GM23338 (cell line): Measurements from ENCODE around the gene KLK15.

ENCODE experiments used
- CREB1 ChIP-seq: fragments of 250-450 bp; sonication (Bioruptor Pico); IDR thresholded peaks from 2 replicates; pipeline ENCODE4 v1.5.0; 2020; ENCODE audit warnings: low read depth, mild to moderate bottlenecking, moderate library complexity
- EZH2 ChIP-seq: fragments of 200-600 bp; sonication (generic); IDR thresholded peaks from one replicate; pipeline ENCODE4 v1.8.0; 2017; ENCODE audit warnings: antibody characterized with exemption, mild to moderate bottlenecking, low read depth; ENCODE audit not compliant: unreplicated experiment
- POLR2AphosphoS5 ChIP-seq: IDR thresholded peaks from 2 replicates; pipeline ENCODE4 v1.6.1; 2016; ENCODE audit warnings: antibody characterized with exemption, low read depth
- TF ChIP-seq, protein P1 (sequence below), 2 experiments: fragments of 200-600 bp in 1 of 2; sonication (generic) in 1 of 2; conservative IDR thresholded peaks; 2 replicates each; pipeline versions ENCODE4 v1.5.1 to v1.6.1; 2016 to 2017; ENCODE audit warnings: antibody characterized with exemption in 2 of 2, low read depth in 2 of 2, mild to moderate bottlenecking in 2 of 2, moderate library complexity in 1 of 2
- TF ChIP-seq, protein P2 (sequence below): IDR thresholded peaks from one replicate; pipeline ENCODE4 v1.6.1; 2018; ENCODE audit warnings: antibody characterized with exemption; ENCODE audit not compliant: unreplicated experiment

DNA sequence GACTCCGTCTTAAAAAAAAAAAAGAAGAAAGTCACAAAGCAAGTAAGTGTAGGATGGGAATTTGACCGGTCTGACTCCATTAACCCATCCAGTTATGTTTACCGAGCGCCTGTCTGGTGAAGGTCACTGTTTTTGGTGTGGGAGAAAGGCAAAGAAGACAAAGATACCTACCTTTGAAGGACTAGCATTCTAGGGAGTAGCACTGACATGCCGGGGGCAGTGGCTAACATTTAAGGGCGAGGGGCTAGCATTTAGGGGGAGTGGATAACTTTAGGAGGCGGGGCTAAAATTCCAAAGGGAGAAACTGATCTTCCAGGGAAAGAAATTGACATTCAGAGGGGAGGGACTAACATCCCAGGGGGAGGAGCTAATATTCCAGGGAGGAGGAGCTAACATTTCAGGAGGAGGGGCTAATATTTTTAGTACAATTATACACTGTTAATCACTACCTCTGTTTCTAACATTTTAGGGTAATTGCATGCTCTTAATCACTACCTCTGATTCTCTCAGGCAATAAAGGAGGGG, 54.4 kb downstream of the KLK15 start:
- TF ChIP-seq, protein P1, sequence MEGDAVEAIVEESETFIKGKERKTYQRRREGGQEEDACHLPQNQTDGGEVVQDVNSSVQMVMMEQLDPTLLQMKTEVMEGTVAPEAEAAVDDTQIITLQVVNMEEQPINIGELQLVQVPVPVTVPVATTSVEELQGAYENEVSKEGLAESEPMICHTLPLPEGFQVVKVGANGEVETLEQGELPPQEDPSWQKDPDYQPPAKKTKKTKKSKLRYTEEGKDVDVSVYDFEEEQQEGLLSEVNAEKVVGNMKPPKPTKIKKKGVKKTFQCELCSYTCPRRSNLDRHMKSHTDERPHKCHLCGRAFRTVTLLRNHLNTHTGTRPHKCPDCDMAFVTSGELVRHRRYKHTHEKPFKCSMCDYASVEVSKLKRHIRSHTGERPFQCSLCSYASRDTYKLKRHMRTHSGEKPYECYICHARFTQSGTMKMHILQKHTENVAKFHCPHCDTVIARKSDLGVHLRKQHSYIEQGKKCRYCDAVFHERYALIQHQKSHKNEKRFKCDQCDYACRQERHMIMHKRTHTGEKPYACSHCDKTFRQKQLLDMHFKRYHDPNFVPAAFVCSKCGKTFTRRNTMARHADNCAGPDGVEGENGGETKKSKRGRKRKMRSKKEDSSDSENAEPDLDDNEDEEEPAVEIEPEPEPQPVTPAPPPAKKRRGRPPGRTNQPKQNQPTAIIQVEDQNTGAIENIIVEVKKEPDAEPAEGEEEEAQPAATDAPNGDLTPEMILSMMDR (conservative IDR thresholded peaks at IDR 0.05; ENCODE audit: low read depth in 2 of 2): no peak
- TF ChIP-seq CREB1 (CRISPR knock-in tag) (no peak), EZH2 (no peak), POLR2AphosphoS5 (no peak)
- TF ChIP-seq, protein P2, sequence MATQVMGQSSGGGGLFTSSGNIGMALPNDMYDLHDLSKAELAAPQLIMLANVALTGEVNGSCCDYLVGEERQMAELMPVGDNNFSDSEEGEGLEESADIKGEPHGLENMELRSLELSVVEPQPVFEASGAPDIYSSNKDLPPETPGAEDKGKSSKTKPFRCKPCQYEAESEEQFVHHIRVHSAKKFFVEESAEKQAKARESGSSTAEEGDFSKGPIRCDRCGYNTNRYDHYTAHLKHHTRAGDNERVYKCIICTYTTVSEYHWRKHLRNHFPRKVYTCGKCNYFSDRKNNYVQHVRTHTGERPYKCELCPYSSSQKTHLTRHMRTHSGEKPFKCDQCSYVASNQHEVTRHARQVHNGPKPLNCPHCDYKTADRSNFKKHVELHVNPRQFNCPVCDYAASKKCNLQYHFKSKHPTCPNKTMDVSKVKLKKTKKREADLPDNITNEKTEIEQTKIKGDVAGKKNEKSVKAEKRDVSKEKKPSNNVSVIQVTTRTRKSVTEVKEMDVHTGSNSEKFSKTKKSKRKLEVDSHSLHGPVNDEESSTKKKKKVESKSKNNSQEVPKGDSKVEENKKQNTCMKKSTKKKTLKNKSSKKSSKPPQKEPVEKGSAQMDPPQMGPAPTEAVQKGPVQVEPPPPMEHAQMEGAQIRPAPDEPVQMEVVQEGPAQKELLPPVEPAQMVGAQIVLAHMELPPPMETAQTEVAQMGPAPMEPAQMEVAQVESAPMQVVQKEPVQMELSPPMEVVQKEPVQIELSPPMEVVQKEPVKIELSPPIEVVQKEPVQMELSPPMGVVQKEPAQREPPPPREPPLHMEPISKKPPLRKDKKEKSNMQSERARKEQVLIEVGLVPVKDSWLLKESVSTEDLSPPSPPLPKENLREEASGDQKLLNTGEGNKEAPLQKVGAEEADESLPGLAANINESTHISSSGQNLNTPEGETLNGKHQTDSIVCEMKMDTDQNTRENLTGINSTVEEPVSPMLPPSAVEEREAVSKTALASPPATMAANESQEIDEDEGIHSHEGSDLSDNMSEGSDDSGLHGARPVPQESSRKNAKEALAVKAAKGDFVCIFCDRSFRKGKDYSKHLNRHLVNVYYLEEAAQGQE: no peak
